Loucy (cell line): ENCODE measurements around the gene NEK6.
A peak's percentile ranks its signal among the peaks of the same experiment; 100 is the strongest.

Experiments used
- H2AFZ ChIP-seq: fragments of 200-600 bp; sonication (generic); 2 replicates; pipeline ENCODE4 v1.6.0; 2016; ENCODE audit warnings: antibody characterized with exemption, mild to moderate bottlenecking, low read length, moderate library complexity
- H3F3A ChIP-seq: fragments of 200-600 bp; 2 replicates; pipeline ENCODE4 v1.6.0; 2016; ENCODE audit warnings: antibody characterized with exemption, low read depth, mild to moderate bottlenecking
- H3K27me3 ChIP-seq: fragments of 200-600 bp; sonication (generic); 2 replicates; pipeline ENCODE4 v1.6.1; 2014; ENCODE audit warnings: low read length, mild to moderate bottlenecking; ENCODE audit not compliant: insufficient read depth, poor library complexity, severe bottlenecking
- H3K36me3 ChIP-seq: fragments of 200-600 bp; sonication (generic); 2 replicates; pipeline ENCODE4 v1.6.1; 2016; ENCODE audit warnings: low read length; ENCODE audit not compliant: insufficient read depth
- H3K4me1 ChIP-seq: fragments of 200-600 bp; sonication (generic); 2 replicates; pipeline ENCODE4 v1.5.1; 2014; ENCODE audit warnings: low read length, mild to moderate bottlenecking; ENCODE audit not compliant: insufficient read depth, poor library complexity, severe bottlenecking
- H3K4me2 ChIP-seq: fragments of 200-600 bp; sonication (generic); 2 replicates; pipeline ENCODE4 v1.6.0; 2014; ENCODE audit warnings: antibody characterized with exemption, low read length, low read depth, mild to moderate bottlenecking; ENCODE audit not compliant: poor library complexity, severe bottlenecking
- H3K4me3 ChIP-seq: fragments of 200-600 bp; sonication (generic); 2 replicates; pipeline ENCODE4 v1.5.1; 2014; ENCODE audit warnings: low read length, mild to moderate bottlenecking, mixed read lengths; ENCODE audit not compliant: poor library complexity, severe bottlenecking
- H3K79me2 ChIP-seq: fragments of 200-600 bp; sonication (generic); 2 replicates; pipeline ENCODE4 v1.6.1; 2014; ENCODE audit warnings: low read length; ENCODE audit not compliant: insufficient read depth
- H3K9ac ChIP-seq: fragments of 200-600 bp; sonication (generic); 2 replicates; pipeline ENCODE4 v1.6.0; 2014; ENCODE audit warnings: mild to moderate bottlenecking, low read depth, low read length, moderate library complexity; ENCODE audit not compliant: poor library complexity, severe bottlenecking
- H3K9me2 ChIP-seq: fragments of 200-600 bp; sonication (generic); replicated peaks from 2 replicates; pipeline ENCODE4 v1.6.1; 2016; ENCODE audit warnings: low read depth, low read length, mixed read lengths
- H3K9me3 ChIP-seq: fragments of 200-600 bp; sonication (generic); 2 replicates; pipeline ENCODE4 v1.6.1; 2014; ENCODE audit warnings: mild to moderate bottlenecking, antibody characterized with exemption, low read length, low read depth; ENCODE audit not compliant: insufficient read depth
- H4K20me1 ChIP-seq: fragments of 200-600 bp; sonication (generic); 2 replicates; pipeline ENCODE4 v1.6.0; 2014; ENCODE audit warnings: antibody characterized with exemption, low read length, mild to moderate bottlenecking; ENCODE audit not compliant: insufficient read depth, poor library complexity, severe bottlenecking
- CTCF ChIP-seq: fragments of 200-600 bp; sonication (generic); conservative IDR thresholded peaks from 2 replicates; pipeline ENCODE4 v1.5.1; 2014; ENCODE audit warnings: mild to moderate bottlenecking, antibody characterized with exemption, low read length
- EZH2phosphoT487 ChIP-seq: fragments of 200-600 bp; IDR thresholded peaks from 2 replicates; pipeline ENCODE4 v1.6.1; 2018; ENCODE audit warnings: antibody characterized with exemption, mild to moderate bottlenecking, moderate library complexity, borderline replicate concordance

Gene NEK6

GRCh38 chr9:124353166-124353768 lies 95.5 kb downstream of the NEK6 start:
- Histone ChIP-seq H3F3A (no peaks in the 10 kb centered on the region), H3K27me3 (no peaks in the 10 kb centered on the region), H3K36me3 (peaks cover 75% of the 10 kb centered on the region; the same call in 1 of the 2 replicates), H3K9ac (no peak overlapping the region), H3K4me1 (peaks cover 28% of the 10 kb centered on the region), H4K20me1 (peaks cover 12% of the 10 kb centered on the region), H3K9me3 (no peaks in the 10 kb centered on the region), H3K9me2 (no peaks in the 10 kb centered on the region), H3K79me2 (peaks cover 45% of the 10 kb centered on the region), H3K4me3 (no peak overlapping the region), H2AFZ (no peak overlapping the region), H3K4me2 (no peak overlapping the region)
- TF ChIP-seq EZH2phosphoT487 (no peak), CTCF (no peak)

- Histone ChIP-seq H3K4me3 (no peak overlapping the region), H3K4me1 (peaks cover 28% of the 10 kb centered on the region), H3K4me2 (peak overlapping the region; percentile 67), H3K27me3 (no peaks in the 10 kb centered on the region), H3K9me2 (no peaks in the 10 kb centered on the region), H4K20me1 (peaks cover 12% of the 10 kb centered on the region), H2AFZ (no peak overlapping the region), H3K9me3 (no peaks in the 10 kb centered on the region), H3F3A (no peaks in the 10 kb centered on the region), H3K79me2 (peaks cover 51% of the 10 kb centered on the region), H3K36me3 (peaks cover 70% of the 10 kb centered on the region; the same call in 1 of the 2 replicates), H3K9ac (no peak overlapping the region)
- TF ChIP-seq EZH2phosphoT487, result no peak
- TF ChIP-seq CTCF, result no peak
Observed at GRCh38 chr9:124353811-124354274, 96.1 kb downstream of the NEK6 start.

GRCh38 chr9:124354346-124355038 lies 96.7 kb downstream of the NEK6 start:
- peak overlapping the region; percentile 67 for H3K4me2 ChIP-seq
- H2AFZ ChIP-seq, result no peak overlapping the region
- no peak for TF ChIP-seq CTCF
- TF ChIP-seq EZH2phosphoT487, result no peak
- no peaks in the 10 kb centered on the region for H3K9me2 ChIP-seq
- H3K36me3 ChIP-seq, result peaks cover 63% of the 10 kb centered on the region; the same call in 1 of the 2 replicates
- peaks cover 56% of the 10 kb centered on the region for H3K79me2 ChIP-seq
- no peaks in the 10 kb centered on the region for H3K9me3 ChIP-seq
- H3K4me1 ChIP-seq, result peaks cover 28% of the 10 kb centered on the region
- peak overlapping the region; percentile 69 for H3K9ac ChIP-seq
- peaks cover 12% of the 10 kb centered on the region for H4K20me1 ChIP-seq
- no peaks in the 10 kb centered on the region for H3F3A ChIP-seq
- H3K4me3 ChIP-seq, result peak overlapping the region; percentile 46
- no peaks in the 10 kb centered on the region for H3K27me3 ChIP-seq
